ENCODE results near the gene MAP3K5.
"Not testable (repeated sequence)": the region's sequence is repeated elsewhere in the genome, so short reads cannot be mapped to it uniquely, and the experiment has no call there.

Gene MAP3K5

GRCh38 chr6:136772685-136773472, 19.4 kb downstream of the MAP3K5 start:
- no peak for DNase-seq (ENCODE audit: extremely low read depth in 1 of 2, low read depth in 1 of 2)

- no peak for DNase-seq (ENCODE audit: extremely low read depth in 1 of 2, low read depth in 1 of 2)
These were observed 21.0 kb downstream of the MAP3K5 start for GRCh38 chr6:136771306-136771705.

DNA sequence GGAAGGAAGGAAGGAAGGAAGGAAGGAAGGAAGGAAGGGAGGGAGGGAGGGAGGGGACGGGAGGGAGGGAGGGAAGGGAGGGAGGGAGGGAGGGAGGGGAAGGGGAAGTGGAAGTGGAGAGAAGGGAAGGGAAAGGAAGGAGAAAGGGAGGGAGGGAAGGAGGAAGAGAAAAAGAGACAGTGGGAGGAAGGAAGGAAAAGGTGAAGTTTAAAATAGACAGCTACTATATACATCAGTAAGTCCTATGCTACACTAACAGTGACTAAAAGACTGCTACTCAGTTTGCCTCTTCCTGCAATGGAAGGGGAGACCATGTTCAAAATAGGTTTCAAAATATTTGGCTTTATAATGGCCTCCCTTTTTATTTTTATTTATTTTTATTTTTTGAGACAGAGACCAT, 22.5 kb downstream of the MAP3K5 start:
- no peak for DNase-seq (ENCODE audit: extremely low read depth in 1 of 2, low read depth in 1 of 2)

DNA sequence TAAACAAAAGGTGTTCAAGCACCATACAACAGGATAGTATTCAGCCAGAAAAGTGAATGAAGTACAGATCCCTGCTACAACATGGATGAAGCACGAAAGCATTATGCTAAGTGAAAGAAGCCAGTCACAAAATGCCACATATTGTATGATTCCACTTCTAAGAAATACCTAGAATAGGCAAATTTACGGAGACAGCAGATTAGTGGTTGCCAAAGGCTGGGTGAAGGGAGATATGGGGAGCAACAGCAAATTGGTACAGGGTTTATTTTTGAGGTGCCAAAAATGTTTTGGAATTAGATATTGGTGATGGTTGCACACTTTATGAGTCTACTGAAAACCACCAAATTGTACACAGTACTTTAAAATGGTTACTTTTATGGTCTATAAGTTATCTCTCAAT, 23.2 kb downstream of the MAP3K5 start:
- DNase-seq (ENCODE audit: extremely low read depth in 1 of 2, low read depth in 1 of 2), result no peak

GRCh38 chr6:136767570-136768309, 24.5 kb downstream of the MAP3K5 start:
- no peak for DNase-seq (ENCODE audit: extremely low read depth in 1 of 2, low read depth in 1 of 2)

DNA sequence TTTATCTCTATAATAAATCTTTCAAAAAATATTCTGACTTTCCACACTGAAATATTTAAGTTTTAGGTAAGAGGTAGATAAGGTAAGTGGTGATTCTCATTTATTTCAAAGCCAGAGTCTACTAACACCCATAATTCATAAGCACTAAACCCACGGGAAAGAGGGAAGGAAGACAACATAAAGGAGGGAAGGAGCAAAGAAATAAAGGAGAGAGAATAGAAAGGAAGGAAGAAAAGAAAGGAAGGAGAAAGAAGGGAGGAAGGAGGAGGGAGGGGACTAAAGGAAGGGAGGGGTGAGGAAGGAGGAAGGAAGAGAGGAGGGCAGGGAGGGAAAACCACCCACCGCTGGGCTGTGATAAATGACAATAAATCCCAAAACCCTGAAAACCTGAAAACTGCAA, 25.2 kb downstream of the MAP3K5 start:
- no peak for DNase-seq (ENCODE audit: extremely low read depth in 1 of 2, low read depth in 1 of 2)

GRCh38 chr6:136766274-136766673, 26.0 kb downstream of the MAP3K5 start:
- DNase-seq (ENCODE audit: extremely low read depth in 1 of 2, low read depth in 1 of 2), result no peak

- DNase-seq (ENCODE audit: extremely low read depth in 1 of 2, low read depth in 1 of 2), result no peak
These were observed 27.7 kb downstream of the MAP3K5 start for GRCh38 chr6:136764517-136764993.

DNA sequence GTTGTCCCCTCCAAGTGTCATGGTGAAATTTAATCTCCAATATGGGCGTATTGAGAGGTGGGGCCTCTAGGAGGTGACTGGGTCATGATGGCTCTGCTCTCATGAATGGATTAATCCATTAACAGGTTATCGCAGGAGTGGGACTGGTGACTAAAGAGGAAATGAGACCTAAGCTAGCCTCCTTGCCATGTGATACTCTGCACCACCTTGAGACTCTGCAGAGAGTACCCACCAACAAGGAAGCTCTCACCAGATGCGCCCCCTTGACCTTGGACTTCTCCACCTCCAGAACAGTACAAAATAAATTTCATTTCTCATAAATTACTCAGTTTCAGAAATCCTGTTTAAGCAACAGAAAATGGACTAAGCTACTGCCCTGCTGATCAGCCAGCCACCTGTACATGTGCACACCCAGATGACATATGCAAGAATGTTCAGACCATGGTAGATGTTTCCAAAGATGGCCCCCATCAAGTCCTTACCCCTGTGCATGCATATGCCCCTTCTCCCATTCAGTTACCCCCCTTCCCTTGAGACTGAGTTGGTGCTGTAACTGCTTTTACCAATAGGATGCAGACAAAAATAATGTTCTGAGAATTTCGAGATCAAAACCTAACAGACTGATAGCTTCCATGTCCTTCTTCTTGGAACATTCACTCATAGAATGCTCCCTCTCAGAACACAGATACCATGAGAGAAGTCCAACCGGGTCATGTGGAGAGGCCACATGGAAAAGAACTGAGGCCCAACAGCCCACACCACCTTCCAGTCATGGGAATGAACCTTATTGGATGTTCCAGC, 28.4 kb downstream of the MAP3K5 start:
- no peak for DNase-seq (ENCODE audit: extremely low read depth in 1 of 2, low read depth in 1 of 2)

DNA sequence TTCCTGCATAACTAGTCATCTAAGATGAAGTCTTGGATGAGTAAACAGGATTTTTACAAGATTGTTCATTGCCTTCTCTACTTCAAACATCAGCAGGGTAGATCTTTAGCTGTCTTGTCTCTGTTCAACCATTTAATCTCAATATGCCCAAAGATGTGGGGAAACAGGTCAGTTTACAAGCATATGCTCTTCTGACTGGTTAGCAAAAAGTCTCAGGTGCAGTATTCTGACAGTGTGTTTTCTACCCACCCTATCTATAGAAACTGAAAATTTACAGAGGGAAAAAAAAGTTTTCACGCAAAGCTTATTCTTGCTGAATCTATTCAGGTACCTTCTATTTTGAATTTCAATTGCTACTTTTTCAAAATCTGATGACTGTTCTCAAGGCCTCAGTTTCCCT, 29.0 kb downstream of the MAP3K5 start:
- DNase-seq (ENCODE audit: extremely low read depth in 1 of 2, low read depth in 1 of 2), result no peak

DNA sequence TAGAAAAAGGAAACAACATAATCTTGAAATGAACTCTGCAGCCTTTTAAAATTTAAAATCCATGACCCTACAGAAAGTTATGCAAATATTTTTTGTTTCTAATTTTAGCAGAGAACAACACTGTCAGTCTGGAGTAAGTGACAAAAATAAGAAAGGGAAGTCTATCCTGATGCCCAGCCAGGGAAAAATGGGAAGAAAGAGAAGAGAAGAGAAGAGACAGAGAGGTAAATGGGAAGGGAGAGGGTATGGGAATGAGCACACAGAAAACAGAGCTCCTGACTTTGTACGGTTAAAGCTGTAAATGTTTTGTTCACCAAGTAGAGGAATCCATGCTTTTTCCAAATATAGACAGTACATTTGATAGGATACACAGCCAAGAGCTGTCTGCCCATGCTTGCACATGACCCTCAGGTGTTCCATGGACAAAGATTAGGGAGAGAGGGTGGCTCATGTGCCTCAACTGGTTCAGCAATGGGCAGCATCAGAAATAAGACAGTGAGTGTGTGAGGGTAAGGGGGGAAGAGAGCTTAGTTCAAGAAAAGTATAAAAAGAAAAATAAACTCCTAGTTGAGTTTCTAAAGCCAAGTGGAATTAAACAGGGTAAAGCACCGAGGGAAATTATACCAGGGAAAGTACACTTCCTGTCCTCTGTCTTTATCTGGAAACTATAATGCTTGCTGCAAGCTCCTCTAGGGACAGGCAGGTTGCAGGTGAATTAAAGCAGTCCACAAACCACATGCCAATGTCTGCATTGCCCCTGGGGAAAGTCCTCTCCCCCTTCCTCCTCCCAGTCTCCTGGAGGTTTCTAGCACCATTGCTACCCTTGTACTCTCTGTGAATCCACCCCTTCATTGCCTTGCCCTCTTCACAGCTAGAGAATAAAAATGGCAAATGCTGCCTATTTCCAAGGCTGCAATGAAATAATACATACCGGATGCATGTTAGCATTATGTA, 30.0 kb downstream of the MAP3K5 start:
- no peak for DNase-seq (ENCODE audit: extremely low read depth in 1 of 2, low read depth in 1 of 2)

DNA sequence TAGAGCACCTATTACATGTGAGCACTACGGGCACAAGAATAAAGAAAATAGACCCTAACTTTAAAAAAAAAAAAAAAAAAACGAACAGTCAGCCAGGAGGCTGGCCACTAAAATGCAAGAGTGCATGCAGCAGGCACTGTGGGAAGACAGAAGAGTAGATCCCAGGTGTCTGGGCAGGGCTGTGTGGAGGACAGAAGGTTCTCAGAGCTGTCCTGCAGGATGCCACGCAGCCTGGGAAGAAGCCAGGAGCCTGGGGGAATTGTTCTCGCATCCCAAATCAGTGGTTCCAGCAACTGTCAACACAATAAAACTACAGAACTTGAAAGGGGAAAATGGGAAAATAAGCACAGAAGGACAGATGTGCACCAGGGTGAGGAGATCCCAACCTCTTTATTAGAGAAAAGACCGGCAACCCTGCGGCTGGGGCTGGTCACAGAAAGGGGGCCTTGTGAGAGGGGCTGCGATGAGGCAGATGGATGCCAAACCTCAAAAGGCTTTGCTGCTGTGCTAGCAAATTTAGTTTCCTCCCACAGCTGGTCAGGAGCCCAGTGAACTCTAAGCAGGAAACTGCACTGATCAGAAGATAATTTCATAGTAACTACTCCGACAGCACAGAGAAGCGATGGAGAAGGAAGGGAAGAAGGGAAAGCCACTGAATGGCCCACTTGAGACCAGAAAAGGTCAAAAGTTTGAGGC, 30.9 kb downstream of the MAP3K5 start:
- DNase-seq (ENCODE audit: extremely low read depth in 1 of 2, low read depth in 1 of 2), result no peak

GRCh38 chr6:136760781-136761180, 31.5 kb downstream of the MAP3K5 start:
- not testable (repeated sequence) for DNase-seq (ENCODE audit: extremely low read depth in 1 of 2, low read depth in 1 of 2)

DNA sequence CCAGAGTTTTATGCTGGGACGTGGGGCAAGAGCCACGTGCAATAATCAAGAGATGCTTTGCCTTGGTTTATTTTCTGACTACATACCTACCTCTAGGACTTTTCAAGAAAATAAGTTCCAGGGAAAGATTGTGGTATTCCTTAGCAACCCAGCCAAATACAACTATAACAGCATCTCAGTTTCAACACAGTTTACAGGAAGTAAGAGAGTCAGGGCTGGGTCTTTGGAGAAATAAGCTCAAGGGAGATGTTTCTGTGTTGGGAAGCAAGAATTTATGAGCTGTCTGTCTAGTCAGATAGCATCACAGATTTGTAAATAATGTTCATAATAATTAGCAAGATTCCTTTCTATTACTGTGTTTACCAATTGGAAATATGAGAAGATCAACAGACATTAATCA, 35.1 kb downstream of the MAP3K5 start:
- DNase-seq (ENCODE audit: extremely low read depth in 1 of 2, low read depth in 1 of 2), result no peak

- DNase-seq (ENCODE audit: extremely low read depth in 1 of 2, low read depth in 1 of 2), result no peak
These were observed 37.5 kb downstream of the MAP3K5 start for GRCh38 chr6:136754820-136755219.

DNA sequence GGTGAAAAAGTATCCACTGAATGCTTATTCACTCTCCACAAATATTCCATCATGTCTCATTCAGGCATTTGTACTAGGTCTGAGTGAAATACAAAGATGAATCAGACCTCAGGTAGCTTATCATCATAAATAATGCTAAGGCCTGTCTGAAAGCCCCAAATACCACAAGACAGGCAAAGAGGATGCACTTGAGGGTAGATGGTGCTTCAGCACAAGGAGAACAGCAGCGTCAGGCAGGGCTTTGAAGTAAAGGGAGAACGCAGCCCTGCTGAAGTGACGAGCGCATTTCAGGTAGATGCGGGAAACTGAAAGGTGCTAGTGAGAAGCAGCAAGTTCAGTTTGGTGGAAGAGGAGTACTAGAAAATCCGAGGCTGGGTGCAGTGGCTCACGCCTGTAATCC, 38.7 kb downstream of the MAP3K5 start:
- peak; percentile 12 to 32 for DNase-seq (ENCODE audit: extremely low read depth in 1 of 2, low read depth in 1 of 2)

DNA sequence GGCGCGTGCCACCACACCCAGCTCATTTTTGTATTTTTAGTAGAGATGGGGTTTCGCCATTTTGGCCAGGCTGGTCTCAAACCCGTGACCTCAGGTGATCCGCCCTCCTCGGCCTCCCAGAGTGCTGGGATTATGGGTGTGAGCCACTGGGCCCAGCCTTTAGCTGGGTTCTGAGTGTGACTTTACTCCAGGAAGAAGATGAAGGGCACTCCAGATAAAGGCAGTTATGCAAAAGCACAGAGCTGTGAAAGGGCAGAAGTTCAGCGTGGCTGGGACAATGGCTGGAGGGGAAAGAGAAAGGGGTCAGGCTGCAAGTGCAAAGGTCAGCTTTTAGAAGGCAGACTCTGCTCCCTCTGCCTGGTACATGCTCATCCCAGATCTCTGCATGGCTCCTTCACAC, 39.7 kb downstream of the MAP3K5 start:
- DNase-seq (ENCODE audit: extremely low read depth in 1 of 2, low read depth in 1 of 2), result no peak

- DNase-seq (ENCODE audit: extremely low read depth in 1 of 2, low read depth in 1 of 2), result no peak
These were observed 40.3 kb downstream of the MAP3K5 start for GRCh38 chr6:136751991-136752390.

DNA sequence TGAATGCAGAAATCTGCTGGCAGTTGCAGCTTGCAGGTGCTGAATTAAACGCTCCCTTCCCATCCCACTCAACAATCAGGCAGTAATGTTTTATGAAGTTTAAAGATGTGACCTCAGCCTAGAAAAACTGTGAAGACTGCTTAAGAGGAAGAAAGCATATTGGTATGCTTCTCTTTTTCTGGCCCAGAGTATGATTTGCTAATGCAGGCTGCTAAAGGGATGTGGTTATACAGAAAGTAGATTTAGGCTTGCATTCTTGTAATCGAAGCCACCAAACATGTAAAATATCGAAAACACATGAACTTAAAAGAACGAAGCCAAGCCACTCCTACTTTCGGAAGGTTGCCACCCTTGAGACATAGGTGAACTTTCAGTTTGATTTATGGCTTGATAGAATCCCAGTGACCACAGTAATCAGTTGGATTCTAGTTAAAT, 40.7 kb downstream of the MAP3K5 start:
- DNase-seq (ENCODE audit: extremely low read depth in 1 of 2, low read depth in 1 of 2), result no peak

All from activated CD8-positive, alpha-beta memory T cell treated with anti-CD3 and anti-CD28 coated beads for 1 hour (primary cell).